Tongue (tissue), 2 donors: Measurements from ENCODE around the gene IFITM1. TPM values are rescaled to one million over a fixed set of nuclear protein-coding genes. Genes with fewer than 3 reads are reported as not detected.
"Not testable (repeated sequence)": the region's sequence is repeated elsewhere in the genome, so short reads cannot be mapped to it uniquely, and the experiment has no call there.

Experiments used
- DNase-seq: peaks from one replicate; pipeline ENCODE4 v3.0.0-alpha.2; 2015
- total RNA-seq: library from RNA; depleted of rRNA; stranded (reverse); fragments of >200 nt; gene quantifications from one replicate; pipeline ENCODE4 v1.2.3, GENCODE V29; 2014

Gene IFITM1
- total RNA-seq, 1 donor from 2014 or later: 4.2 TPM

GRCh38 chr11:326592-326841 is 12.7 kb downstream of the IFITM1 start:
- DNase-seq: no peak

- peak; percentile 70 for DNase-seq
Observed at GRCh38 chr11:326842-327580, 13.2 kb downstream of the IFITM1 start.

GRCh38 chr11:327581-327923 is 13.7 kb downstream of the IFITM1 start:
- DNase-seq: no peak

GRCh38 chr11:328012-328411 is 14.2 kb downstream of the IFITM1 start:
- DNase-seq: no peak

- not testable (repeated sequence) for DNase-seq
Observed at GRCh38 chr11:328516-329100, 14.8 kb downstream of the IFITM1 start.

- no peak for DNase-seq
Observed at GRCh38 chr11:329886-330253, 16.0 kb downstream of the IFITM1 start.

- DNase-seq: no peak
Observed at GRCh38 chr11:330307-330693, 16.5 kb downstream of the IFITM1 start.

- DNase-seq: no peak
Observed at GRCh38 chr11:330694-331357, 17.0 kb downstream of the IFITM1 start.

- no peak for DNase-seq
Observed at GRCh38 chr11:331358-332060, 17.7 kb downstream of the IFITM1 start.

- no peak for DNase-seq
Observed at GRCh38 chr11:332651-333480, 19.0 kb downstream of the IFITM1 start.

- DNase-seq: not testable (repeated sequence)
Observed at GRCh38 chr11:333616-334263, 19.9 kb downstream of the IFITM1 start.

GRCh38 chr11:334264-334994 is 20.6 kb downstream of the IFITM1 start:
- peak; percentile 86 for DNase-seq

- peak; percentile 89 for DNase-seq
Observed at GRCh38 chr11:335779-336658, 22.2 kb downstream of the IFITM1 start.

- DNase-seq: no peak
Observed at GRCh38 chr11:336659-337198, 22.9 kb downstream of the IFITM1 start.

- DNase-seq: no peak
Observed at GRCh38 chr11:337711-338110, 23.9 kb downstream of the IFITM1 start.

GRCh38 chr11:339963-340362 is 26.1 kb downstream of the IFITM1 start:
- no peak for DNase-seq

GRCh38 chr11:340539-341512 is 27.0 kb downstream of the IFITM1 start:
- no peak for DNase-seq

GRCh38 chr11:342328-342727 is 28.5 kb downstream of the IFITM1 start:
- DNase-seq: no peak
